ENCODE results near the gene ASTN1. TPM values are rescaled to one million over a fixed set of nuclear protein-coding genes. Genes with fewer than 3 reads are reported as not detected.

Gene ASTN1
- total RNA-seq, 2 donors from 2014 or later, result not detected

GRCh38 chr1:177142791-177143271 is 21.7 kb downstream of the ASTN1 start:
- Mint-ChIP-seq H3K27ac (no peak overlapping the region), H3K4me3 (no peak overlapping the region), H3K27me3 (no peaks in the 10 kb centered on the region), H3K4me1 (no peaks in the 10 kb centered on the region), H3K36me3 (ENCODE audit: low read depth) (no peaks in the 10 kb centered on the region)
- no peak for DNase-seq
- no peak for ATAC-seq
- no peaks in the 10 kb centered on the region for H3K9me3 ChIP-seq (ENCODE audit: control insufficient read depth, low read length, poor library complexity, severe bottlenecking)

GRCh38 chr1:177142010-177142409 is 22.5 kb downstream of the ASTN1 start:
- H3K27me3 Mint-ChIP-seq, result no peaks in the 10 kb centered on the region
- H3K9me3 ChIP-seq (ENCODE audit: control insufficient read depth, low read length, poor library complexity, severe bottlenecking), result no peaks in the 10 kb centered on the region
- no peak overlapping the region for H3K27ac Mint-ChIP-seq
- no peaks in the 10 kb centered on the region for H3K36me3 Mint-ChIP-seq (ENCODE audit: low read depth)
- H3K4me1 Mint-ChIP-seq, result no peaks in the 10 kb centered on the region
- no peak for ATAC-seq
- H3K4me3 Mint-ChIP-seq, result no peak overlapping the region
- DNase-seq, result no peak

GRCh38 chr1:177138347-177138746 is 26.2 kb downstream of the ASTN1 start:
- no peak for DNase-seq
- Mint-ChIP-seq H3K27ac (no peak overlapping the region), H3K27me3 (no peaks in the 10 kb centered on the region), H3K36me3 (ENCODE audit: low read depth) (no peaks in the 10 kb centered on the region), H3K4me3 (no peak overlapping the region), H3K4me1 (no peaks in the 10 kb centered on the region)
- ATAC-seq, result no peak
- H3K9me3 ChIP-seq (ENCODE audit: control insufficient read depth, low read length, poor library complexity, severe bottlenecking), result peaks cover 3% of the 10 kb centered on the region

- Mint-ChIP-seq H3K4me3 (no peak overlapping the region), H3K27ac (no peak overlapping the region), H3K4me1 (no peaks in the 10 kb centered on the region), H3K36me3 (ENCODE audit: low read depth) (no peaks in the 10 kb centered on the region), H3K27me3 (no peaks in the 10 kb centered on the region)
- ATAC-seq, result no peak
- DNase-seq, result no peak
- peaks cover 3% of the 10 kb centered on the region for H3K9me3 ChIP-seq (ENCODE audit: control insufficient read depth, low read length, poor library complexity, severe bottlenecking)
Measured at GRCh38 chr1:177137814-177138213, 26.7 kb downstream of the ASTN1 start.

GRCh38 chr1:177135250-177135649 is 29.3 kb downstream of the ASTN1 start:
- Mint-ChIP-seq H3K36me3 (ENCODE audit: low read depth) (no peaks in the 10 kb centered on the region), H3K4me1 (no peaks in the 10 kb centered on the region), H3K27ac (no peak overlapping the region), H3K4me3 (no peak overlapping the region), H3K27me3 (no peaks in the 10 kb centered on the region)
- ATAC-seq (no peak), DNase-seq (no peak)
- peaks cover 3% of the 10 kb centered on the region for H3K9me3 ChIP-seq (ENCODE audit: control insufficient read depth, low read length, poor library complexity, severe bottlenecking)

GRCh38 chr1:177133977-177134538 is 30.5 kb downstream of the ASTN1 start:
- Mint-ChIP-seq H3K27me3 (no peaks in the 10 kb centered on the region), H3K27ac (no peak overlapping the region), H3K4me1 (no peaks in the 10 kb centered on the region), H3K4me3 (no peak overlapping the region), H3K36me3 (ENCODE audit: low read depth) (no peaks in the 10 kb centered on the region)
- DNase-seq (no peak), ATAC-seq (no peak)
- H3K9me3 ChIP-seq (ENCODE audit: control insufficient read depth, low read length, poor library complexity, severe bottlenecking), result peaks cover 3% of the 10 kb centered on the region

GRCh38 chr1:177132141-177132540 is 32.4 kb downstream of the ASTN1 start:
- H3K27me3 Mint-ChIP-seq, result no peaks in the 10 kb centered on the region
- no peaks in the 10 kb centered on the region for H3K36me3 Mint-ChIP-seq (ENCODE audit: low read depth)
- H3K4me3 Mint-ChIP-seq, result no peak overlapping the region
- DNase-seq (no peak), ATAC-seq (no peak)
- no peak overlapping the region for H3K27ac Mint-ChIP-seq
- peaks cover 3% of the 10 kb centered on the region for H3K9me3 ChIP-seq (ENCODE audit: control insufficient read depth, low read length, poor library complexity, severe bottlenecking)
- no peaks in the 10 kb centered on the region for H3K4me1 Mint-ChIP-seq

- Mint-ChIP-seq H3K36me3 (ENCODE audit: low read depth) (no peaks in the 10 kb centered on the region), H3K27ac (no peak overlapping the region), H3K27me3 (no peaks in the 10 kb centered on the region), H3K4me3 (no peak overlapping the region), H3K4me1 (no peaks in the 10 kb centered on the region)
- ATAC-seq (no peak), DNase-seq (no peak)
- peaks cover 3% of the 10 kb centered on the region for H3K9me3 ChIP-seq (ENCODE audit: control insufficient read depth, low read length, poor library complexity, severe bottlenecking)
Measured at GRCh38 chr1:177131723-177132122, 32.8 kb downstream of the ASTN1 start.

- Mint-ChIP-seq H3K4me1 (no peaks in the 10 kb centered on the region), H3K4me3 (no peak overlapping the region), H3K36me3 (ENCODE audit: low read depth) (no peaks in the 10 kb centered on the region), H3K27ac (no peak overlapping the region), H3K27me3 (no peaks in the 10 kb centered on the region)
- peaks cover 3% of the 10 kb centered on the region for H3K9me3 ChIP-seq (ENCODE audit: control insufficient read depth, low read length, poor library complexity, severe bottlenecking)
- ATAC-seq (no peak), DNase-seq (no peak)
Measured at GRCh38 chr1:177130451-177130945, 34.0 kb downstream of the ASTN1 start.

GRCh38 chr1:177128665-177129281 is 35.7 kb downstream of the ASTN1 start:
- peaks cover 3% of the 10 kb centered on the region for H3K9me3 ChIP-seq (ENCODE audit: control insufficient read depth, low read length, poor library complexity, severe bottlenecking)
- H3K4me1 Mint-ChIP-seq, result no peaks in the 10 kb centered on the region
- H3K4me3 Mint-ChIP-seq, result no peak overlapping the region
- DNase-seq, result no peak
- no peaks in the 10 kb centered on the region for H3K36me3 Mint-ChIP-seq (ENCODE audit: low read depth)
- ATAC-seq, result no peak
- H3K27me3 Mint-ChIP-seq, result no peaks in the 10 kb centered on the region
- no peak overlapping the region for H3K27ac Mint-ChIP-seq

- ATAC-seq, result no peak
- H3K36me3 Mint-ChIP-seq (ENCODE audit: low read depth), result no peaks in the 10 kb centered on the region
- no peaks in the 10 kb centered on the region for H3K27me3 Mint-ChIP-seq
- no peaks in the 10 kb centered on the region for H3K9me3 ChIP-seq (ENCODE audit: control insufficient read depth, low read length, poor library complexity, severe bottlenecking)
- no peaks in the 10 kb centered on the region for H3K4me1 Mint-ChIP-seq
- DNase-seq, result no peak
- no peak overlapping the region for H3K27ac Mint-ChIP-seq
- no peak overlapping the region for H3K4me3 Mint-ChIP-seq
Measured at GRCh38 chr1:177126267-177126666, 38.2 kb downstream of the ASTN1 start.

- no peak for ATAC-seq
- Mint-ChIP-seq H3K4me1 (no peaks in the 10 kb centered on the region), H3K36me3 (ENCODE audit: low read depth) (no peaks in the 10 kb centered on the region), H3K4me3 (no peak overlapping the region), H3K27me3 (no peaks in the 10 kb centered on the region), H3K27ac (no peak overlapping the region)
- no peak for DNase-seq
- H3K9me3 ChIP-seq (ENCODE audit: control insufficient read depth, low read length, poor library complexity, severe bottlenecking), result no peaks in the 10 kb centered on the region
Measured at GRCh38 chr1:177124577-177125278, 39.8 kb downstream of the ASTN1 start.

GRCh38 chr1:177122461-177123251 is 41.9 kb downstream of the ASTN1 start:
- no peak overlapping the region for H3K27ac Mint-ChIP-seq
- DNase-seq (no peak), ATAC-seq (no peak)
- no peaks in the 10 kb centered on the region for H3K36me3 Mint-ChIP-seq (ENCODE audit: low read depth)
- no peak overlapping the region for H3K4me3 Mint-ChIP-seq
- H3K9me3 ChIP-seq (ENCODE audit: control insufficient read depth, low read length, poor library complexity, severe bottlenecking), result no peaks in the 10 kb centered on the region
- H3K27me3 Mint-ChIP-seq, result no peaks in the 10 kb centered on the region
- no peaks in the 10 kb centered on the region for H3K4me1 Mint-ChIP-seq
